GM21423 (cell line): ENCODE data around the gene TTLL10.
A peak's percentile ranks its signal among the peaks of the same experiment; 100 is the strongest.
"Not testable (repeated sequence)": the region's sequence is repeated elsewhere in the genome, so short reads cannot be mapped to it uniquely, and the experiment has no call there.

Experiments
- ATAC-seq: cut with Tn5 transposase; IDR thresholded peaks from one replicate; pipeline ENCODE4 v1.9.1; 2021; ENCODE audit warnings: mild to moderate bottlenecking, moderate library complexity; ENCODE audit not compliant: unreplicated experiment

The TTLL10 gene

DNA sequence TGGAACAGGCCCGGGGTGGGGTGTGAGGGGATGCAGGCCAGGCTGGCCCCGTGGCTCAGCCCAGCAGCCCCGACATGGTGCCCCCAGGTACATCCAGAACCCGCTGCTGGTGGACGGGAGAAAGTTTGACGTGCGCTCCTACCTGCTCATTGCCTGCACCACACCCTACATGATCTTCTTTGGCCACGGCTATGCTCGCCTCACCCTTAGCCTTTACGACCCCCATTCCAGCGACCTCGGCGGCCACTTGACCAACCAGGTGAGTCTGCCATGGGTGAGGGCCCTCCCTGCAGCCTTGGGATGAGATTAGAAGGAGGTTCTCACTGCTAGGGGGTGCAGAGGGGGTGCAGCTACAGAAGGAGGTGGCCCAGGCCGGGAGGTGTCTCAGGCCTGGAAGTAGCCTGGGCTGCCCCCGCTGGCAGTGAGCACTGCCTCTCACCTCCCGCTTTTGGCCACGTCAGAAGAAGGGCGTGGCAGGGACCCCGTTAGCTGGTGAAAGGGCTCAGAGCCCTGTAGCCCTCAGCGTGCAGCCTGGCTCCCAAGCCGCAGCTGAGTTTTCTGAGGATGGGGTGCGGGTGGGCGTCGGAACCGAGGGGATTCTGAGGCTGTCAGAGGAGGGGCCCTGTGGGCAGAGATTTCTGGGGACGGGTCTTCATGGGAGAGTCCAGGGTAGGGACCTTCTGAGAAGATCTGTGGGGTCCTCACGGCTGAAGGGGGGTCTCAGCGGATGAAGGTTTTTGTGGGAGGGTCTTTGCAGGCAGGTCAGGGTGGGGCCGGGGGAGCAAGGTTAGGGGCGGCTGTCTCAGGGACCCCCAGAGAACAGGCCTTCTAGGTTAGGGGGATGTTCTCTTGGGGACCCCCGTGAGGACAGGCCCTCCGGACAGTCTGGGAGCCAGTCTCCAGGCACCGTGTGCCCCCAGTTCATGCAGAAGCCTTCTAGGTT lies 10.4 kb downstream of the TTLL10 start:
- no peak for ATAC-seq

DNA sequence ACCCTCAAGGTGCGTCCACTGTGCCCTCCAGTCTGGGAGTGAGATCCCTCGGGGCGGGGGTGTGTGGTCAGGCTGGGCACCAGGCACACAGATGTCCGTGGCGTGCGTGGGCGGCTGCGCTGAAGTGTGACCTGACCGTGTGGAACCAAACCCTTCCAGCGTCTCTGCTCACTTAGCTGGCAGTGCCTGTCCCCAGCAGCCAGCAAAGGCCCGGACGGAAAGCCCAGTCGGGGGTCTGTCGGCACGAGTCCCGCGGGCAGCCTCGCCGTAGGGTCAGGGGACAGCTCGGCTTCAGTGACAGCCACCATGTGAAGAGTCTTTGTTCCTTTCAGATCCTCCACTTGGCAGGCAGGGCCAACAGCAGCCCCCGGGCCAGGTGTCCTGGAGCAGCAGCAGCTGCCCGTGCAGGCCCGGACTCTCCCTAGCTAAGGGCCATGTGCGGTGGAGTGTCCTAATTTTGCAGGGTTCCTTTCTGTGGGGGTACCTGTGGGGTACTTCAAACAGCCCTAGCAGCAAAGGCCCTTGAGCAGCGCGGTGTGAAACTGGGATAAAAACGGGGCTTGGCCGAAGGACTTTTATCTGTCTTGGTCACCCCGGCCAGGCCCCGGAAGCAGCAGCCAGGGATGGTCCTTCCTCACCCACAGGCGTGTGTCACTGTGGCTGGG lies 11.6 kb downstream of the TTLL10 start:
- ATAC-seq, result no peak

DNA sequence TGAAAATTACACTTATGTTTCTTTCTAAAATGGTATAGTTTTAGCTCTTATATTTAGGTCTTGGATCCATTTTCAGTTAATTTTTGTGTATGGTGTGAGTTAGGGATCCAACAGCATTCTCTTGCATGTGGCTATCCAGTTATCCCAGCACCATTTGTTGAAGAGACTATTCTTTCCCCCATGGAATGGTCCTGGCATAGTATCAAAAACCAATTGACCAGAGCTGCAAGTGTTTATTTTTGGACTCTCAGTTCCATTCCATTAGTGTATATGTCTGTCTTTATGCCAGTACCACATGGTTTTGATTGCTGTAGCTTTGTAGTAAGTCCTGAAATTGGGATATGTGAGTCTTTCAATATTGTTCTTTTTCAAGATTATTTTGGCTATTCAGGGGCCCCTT lies 14.3 kb downstream of the TTLL10 start:
- no peak for ATAC-seq

DNA sequence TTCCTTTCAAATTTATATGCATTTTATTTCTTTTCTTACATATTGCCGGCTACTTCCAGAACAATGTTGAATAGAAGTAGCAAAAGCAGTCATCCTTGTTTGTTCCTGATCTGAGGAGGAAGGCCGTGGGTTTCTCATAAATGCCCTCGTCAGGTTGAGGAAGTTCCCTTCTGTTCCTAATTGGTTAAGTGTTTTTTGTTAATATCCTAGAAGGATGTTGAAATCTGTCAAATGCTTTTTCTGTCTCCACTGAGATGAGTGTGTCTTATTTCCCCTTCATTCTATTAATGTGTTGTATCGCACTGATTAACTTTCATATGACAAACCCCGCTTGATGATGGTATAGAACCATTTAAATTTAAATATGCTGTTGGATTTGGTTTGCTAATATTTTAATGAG lies 15.4 kb downstream of the TTLL10 start:
- ATAC-seq, result no peak

DNA sequence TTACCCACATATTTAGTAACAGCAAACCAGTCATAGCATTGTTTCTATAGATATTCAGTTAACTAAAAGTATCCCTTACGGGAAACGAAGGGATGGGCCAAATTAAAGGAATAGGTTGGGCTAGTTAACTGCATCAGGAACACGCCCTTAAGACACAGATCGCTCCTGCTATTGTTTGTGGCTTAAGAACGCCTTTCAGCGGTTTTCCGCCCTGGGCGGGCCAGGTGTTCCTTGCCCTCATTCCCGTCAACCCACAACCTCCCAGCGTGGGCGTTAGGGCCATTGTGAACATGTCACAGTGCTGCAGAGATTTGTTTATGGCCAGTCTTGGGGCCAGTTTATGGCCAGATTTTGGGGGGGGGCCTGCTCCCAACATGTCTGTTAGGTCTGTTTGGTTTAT lies 18.1 kb downstream of the TTLL10 start:
- ATAC-seq, result no peak

DNA sequence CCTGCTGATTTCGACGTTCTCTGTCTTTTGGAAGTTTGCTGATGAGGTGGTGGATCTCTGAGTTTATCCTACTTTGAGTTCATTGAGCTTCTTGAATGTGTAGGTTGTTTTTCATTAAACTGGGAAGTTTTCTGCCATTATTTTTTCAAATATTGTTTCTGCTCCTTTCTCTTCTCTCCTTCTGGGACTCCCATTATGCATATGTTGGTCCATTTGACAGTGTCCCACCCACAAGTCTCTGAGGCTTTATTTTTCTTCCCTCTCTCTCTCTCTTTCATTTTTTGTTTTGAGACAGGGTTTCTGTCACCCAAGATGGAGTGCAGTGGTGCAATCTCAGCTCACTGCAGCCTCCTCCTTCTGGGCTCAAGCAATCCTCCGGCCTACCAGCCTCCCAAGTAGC lies 21.0 kb downstream of the TTLL10 start:
- ATAC-seq, result no peak

DNA sequence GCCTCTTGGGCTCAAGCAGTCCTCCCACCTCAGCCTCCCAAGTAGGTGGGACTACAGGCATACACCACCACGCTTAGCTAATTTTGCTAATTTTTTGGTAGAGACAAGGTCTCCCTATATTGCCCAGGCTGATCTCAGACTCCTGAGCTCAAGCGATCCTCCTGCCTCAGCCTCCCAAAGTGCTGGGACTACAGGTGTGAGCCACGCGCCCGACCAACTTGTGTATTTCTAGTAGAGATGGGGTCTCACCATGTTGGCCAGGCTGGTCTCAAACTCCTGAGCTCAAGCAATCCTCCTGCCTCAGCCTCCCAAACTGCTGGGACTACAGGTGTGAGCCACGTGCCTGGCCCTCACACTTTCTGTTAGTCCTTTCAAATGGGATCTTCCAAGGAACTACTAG lies 22.0 kb downstream of the TTLL10 start:
- ATAC-seq, result not testable (repeated sequence)

DNA sequence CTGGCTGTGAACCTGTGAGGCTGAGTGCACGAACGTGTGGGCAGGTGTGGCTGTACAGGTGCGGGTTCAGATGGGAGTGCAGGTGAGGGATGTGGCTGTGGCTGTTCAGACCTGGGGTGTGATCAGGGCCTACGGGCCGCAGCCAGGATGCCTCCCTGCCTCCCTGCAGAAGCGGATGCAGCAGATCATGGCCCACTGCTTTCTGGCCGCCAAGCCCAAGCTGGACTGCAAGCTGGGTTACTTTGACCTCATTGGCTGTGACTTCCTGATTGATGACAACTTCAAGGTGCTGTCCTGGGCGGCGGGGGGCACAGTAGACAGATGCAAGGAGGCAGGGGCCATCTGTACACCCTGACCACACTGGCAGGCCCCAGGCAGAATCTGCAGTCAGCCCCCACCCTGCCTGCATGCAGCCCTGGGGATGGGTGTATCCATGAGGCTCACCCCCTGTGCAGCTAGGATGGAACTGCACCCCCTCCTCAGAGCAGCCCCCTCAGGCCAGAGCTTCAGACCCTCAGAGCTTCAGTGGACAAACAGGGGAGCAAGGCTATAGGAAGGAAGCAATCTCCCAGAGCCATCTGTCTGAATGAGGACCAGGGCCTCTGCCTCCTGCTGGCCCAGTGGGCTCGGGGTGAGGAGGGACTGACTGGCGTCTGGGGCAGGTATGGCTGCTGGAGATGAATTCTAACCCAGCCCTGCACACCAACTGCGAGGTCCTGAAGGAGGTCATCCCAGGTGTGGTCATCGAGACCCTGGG lies 22.9 kb downstream of the TTLL10 start:
- ATAC-seq, result no peak

DNA sequence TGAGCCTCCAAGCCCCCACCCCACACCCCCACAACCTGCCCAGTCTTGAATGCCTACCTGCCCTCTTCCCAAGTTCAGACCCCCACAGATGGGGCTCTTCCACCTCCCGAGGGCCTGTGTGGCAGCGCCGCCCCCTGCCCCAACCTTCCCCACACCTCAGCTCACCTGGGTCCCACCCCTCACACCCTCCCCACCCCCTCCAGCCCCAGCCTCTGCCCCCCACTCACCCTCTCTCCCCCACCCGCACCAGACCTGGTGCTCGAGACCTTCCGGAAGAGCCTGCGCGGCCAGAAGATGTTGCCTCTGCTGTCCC lies 23.5 kb downstream of the TTLL10 start:
- no peak for ATAC-seq

DNA sequence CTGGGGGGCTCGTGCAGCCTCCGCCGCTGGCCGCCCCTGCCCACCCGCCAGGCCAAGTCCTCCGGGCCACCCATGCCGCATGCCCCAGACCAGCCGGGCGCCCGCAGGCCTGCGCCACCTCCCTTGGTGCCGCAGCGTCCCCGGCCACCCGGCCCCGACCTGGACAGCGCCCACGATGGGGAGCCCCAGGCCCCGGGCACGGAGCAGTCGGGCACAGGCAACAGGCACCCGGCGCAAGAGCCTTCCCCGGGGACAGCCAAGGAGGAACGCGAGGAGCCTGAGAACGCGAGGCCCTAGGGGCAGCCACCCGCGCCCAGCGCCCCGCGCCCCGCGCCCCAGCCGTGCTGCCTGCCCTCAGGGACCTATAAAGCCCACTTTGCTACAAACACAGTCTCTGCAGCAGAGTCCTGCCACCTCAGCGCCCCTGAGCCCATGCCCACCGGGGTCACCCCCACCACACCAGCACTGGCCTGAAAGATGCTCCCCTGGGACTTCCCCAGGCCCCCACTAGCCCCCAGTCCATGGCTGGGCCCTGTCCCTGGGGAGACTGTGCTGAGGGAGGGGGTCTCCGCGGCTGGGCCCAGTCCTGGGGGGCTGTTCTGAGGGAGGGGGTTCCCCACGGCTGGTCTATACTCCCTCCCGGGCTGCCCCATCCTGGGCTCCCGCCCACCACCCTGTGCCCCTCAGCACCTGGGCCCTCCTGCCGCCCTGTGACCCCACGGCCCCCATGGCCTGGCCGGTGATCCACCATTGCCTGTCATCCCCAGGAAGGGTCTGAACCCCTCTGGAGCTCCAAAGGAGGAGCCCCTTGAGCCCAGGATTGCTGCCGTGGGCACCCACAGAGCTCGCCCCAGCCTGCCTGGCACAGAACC lies 24.1 kb downstream of the TTLL10 start:
- no peak for ATAC-seq

DNA sequence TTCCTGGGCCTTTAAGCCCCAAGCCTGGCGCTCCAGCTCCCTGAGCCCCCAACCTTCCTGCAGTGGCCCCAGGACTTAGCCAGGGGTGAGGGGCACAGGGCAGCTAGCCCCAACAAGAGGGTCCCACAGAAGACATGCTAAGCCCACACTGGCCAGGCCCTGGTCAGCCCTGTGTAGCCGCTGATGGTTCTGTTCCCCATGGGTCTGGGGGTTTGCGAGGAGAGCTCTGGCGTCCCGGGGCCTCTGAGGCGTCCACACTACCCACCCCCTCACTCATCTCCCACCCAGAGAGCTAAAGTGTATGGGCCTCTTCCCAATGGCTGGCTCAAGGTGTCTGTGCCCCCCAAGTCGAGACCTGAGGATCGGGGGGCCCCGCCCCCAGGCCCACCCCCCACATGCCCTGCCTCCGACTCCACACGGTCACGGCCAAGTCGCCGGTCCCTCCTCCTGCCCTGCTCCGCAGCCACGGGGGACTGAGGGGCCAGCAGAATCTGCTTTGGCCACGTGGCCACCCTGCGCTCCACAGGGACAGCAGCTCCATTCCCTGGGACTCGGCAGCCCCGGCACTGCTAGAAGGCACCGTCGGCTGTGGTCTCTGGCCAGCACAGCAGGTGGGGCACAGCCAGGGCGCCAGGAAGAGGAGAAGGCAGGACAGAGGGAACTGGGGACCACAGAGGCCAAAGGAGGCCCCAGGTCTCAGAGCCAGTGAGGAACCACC lies 24.9 kb downstream of the TTLL10 start:
- no peak for ATAC-seq

DNA sequence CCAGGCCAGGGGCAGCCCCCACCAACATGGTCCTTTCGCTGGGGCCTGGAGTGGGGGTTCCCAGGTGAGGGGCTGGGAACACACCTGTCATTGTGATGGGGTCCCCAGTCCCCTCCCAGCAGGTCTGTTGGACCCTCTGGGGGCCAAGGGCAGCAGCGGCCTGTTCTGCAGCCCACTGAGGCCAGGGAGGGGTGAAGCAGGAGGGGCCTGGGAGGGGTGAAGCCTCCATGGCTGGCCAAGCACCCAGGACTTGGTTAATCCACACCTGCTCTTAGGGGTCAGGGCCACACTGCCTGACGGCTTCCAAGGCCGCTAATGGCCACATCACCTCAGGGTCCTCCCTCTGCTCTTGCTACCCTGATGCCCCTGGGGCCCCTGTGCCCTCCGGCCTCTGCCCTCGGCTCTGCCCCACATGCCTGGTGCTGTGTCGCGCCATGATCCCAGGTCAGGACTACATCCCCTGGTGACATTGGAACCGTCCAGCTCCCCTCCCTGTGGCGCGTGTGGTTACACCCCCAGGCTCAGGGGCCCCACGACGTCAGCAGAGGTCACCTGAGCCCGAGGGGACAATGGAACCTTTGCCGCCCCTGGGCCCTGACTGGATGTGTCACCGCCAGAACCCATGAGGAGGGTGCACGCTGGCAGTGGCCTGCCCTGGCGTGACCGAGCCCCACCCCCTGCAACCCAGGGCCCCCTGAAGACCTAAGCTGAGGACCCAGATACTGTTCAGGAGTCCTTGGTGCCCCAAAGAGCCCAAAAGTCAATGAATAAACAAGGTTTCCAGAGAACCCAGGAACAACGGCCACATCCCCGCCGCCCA lies 25.7 kb downstream of the TTLL10 start:
- no peak for ATAC-seq

DNA sequence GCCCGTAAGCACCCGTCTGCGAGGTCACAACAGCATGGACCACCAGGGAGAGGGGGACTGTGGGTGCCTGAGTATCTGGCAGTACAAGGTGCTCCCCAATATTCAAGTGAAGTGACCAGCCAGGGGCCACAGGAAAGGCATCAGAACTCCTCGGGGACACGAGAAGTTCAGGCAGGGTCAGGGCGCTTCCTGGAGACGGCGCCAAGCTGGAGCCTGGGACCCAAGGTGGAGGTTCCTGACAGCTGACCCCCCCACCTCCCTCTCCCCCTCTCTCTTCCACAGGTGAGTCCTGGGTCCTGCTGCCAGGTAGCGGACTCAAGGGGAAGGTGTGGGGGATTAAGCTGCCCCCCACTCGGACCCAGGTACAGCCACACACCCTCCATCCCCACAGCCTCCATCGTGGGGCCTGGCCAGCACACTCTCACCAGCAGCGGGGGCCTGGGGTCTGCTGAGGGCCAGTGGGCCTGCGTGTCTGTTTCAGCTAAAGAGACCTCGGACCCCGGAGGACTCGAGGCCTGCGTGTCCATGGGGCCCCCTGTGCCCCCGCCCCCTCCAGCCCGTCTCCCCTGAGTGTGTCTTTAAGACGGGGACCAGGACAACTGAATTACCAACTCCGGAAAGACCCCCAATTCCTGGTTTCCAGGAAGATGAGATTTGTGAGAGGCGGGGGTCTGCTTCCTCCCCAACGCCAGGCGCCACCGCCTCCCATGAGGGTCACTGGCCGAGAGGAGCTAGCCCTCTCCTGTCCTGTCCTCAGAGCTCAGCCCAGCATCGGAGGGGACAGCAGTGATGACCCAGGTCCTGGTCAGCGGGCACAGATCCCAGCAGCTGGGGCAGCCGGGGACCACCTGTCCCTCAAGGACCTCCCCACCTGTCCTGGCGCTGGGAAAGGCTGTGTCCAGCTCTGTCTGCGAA lies 26.5 kb downstream of the TTLL10 start:
- no peak for ATAC-seq

DNA sequence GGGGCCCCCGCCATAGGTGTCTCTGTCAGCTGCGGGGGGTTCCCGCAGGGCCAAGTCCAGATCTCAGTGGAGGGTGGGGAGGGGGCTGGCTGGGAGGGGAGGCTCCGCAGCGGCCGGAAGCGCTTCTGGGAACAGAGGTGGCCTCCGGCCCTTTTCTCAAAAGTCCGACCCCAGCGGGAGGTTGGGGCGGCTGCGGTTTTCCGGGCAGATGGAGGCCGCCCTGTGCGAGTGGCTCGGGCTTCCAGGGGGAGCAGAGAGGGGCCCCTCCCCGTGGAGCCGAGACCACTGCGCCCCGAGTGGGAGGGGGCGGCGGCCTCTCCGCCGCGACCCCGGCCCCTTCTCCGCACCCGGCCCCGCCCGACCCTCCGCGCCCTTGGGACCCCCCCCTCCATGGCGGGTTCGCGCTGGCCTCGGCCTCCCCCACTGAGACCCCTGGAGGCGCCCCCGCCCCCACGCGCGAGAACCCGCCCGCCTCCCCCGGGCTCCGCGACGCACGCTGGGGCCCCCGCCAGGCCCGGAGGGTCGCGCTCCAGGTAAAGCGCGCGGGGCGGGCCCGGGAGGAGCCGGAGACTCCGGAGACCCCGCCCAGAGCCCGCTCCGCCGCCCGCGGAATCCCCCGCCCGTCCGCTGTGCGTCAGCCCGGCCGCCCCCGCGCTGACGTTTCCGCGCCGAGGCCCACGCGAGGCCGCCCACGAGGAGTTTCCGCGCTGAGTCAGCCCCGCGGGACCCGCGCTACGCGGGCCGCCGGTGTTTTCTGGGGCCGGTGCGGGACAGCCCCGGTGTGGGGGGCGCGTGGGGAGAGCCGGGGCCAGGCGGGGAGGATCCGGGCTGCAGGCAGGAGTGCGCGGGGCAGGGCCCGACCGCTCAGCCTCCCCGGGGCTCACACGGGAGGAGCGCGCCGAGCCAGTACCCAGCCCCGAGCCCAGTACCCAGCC lies 27.5 kb downstream of the TTLL10 start:
- ATAC-seq, result peak; percentile 51

DNA sequence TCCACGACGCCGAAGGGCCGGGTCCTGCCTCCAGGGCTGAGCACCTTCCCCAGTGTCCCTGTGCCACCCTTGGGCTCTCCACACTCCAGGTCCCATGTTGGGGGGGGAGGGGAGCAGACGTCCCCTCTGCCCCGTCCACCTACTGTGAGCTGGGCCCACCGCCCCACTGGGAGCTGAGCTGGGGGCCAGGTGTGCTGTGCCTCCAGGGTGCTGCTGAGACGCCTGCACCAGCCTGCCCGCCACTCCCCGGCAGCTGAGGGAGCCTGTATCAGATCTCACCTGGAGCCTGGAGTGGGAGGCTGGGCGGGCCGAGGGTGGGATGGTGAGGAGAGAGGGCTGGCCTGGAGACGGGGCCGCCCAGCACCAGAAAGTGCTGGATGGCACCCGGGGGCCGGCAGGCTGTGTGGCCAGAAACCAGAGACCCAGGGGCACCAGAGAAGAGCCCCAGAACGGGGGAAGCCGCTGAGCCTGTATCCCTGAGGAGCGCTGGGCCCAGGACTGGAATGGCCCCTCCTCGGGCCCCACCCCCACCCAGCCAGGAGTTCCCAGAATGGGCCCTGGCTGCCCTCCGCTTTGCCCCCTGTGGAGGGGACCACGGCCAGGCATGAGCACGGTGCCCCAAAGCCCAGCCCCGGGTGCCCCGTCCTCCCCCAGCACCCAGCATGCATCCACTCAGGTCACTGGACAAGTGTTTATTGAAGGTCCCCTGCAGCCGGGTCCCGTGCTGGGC lies 29.3 kb downstream of the TTLL10 start:
- ATAC-seq, result no peak
